SK-N-MC (cell line): ENCODE results near the gene TRMT1.
A peak's percentile ranks its signal among the peaks of the same experiment; 100 is the strongest.

Experiments used
- DNase-seq: peaks from one replicate; pipeline ENCODE4 v3.0.0-alpha.2; 2011; ENCODE audit warnings: low read depth, low spot score
- H3K27ac ChIP-seq: fragments of 200-600 bp; sonication (generic); 2 replicates; pipeline ENCODE4 v1.5.1; 2016; ENCODE audit warnings: mixed run types
- H3K36me3 ChIP-seq: fragments of 200-600 bp; sonication (generic); 2 replicates; pipeline ENCODE4 v1.6.1; 2017; ENCODE audit warnings: antibody characterized with exemption, low read length, mixed read lengths; ENCODE audit not compliant: insufficient read depth
- H3K4me3 ChIP-seq: fragments of 200-600 bp; sonication (generic); 2 replicates; pipeline ENCODE4 v1.5.1; 2016
- H3K9ac ChIP-seq: fragments of 200-600 bp; sonication (generic); 2 replicates; pipeline ENCODE4 v1.8.0; 2017; ENCODE audit warnings: mixed run types, mixed read lengths; ENCODE audit not compliant: insufficient read length
- H3K9me3 ChIP-seq: fragments of 200-600 bp; sonication (generic); 2 replicates; pipeline ENCODE4 v1.6.1; 2017; ENCODE audit warnings: low read depth, mild to moderate bottlenecking, antibody characterized with exemption, low read length, moderate library complexity, mixed read lengths
- EZH2 ChIP-seq: fragments of 200-600 bp; sonication (generic); IDR thresholded peaks from one replicate; pipeline ENCODE4 v1.6.1; 2017; ENCODE audit warnings: antibody characterized with exemption
- FOXP2 ChIP-seq: optimal IDR thresholded peaks from 2 replicates; pipeline ENCODE3; 2011; ENCODE audit warnings: mild to moderate bottlenecking, moderate library complexity; ENCODE audit not compliant: insufficient read depth; ENCODE audit errors: extremely low read length, control extremely low read depth
- POLR2AphosphoS5 ChIP-seq: IDR thresholded peaks from 2 replicates; pipeline ENCODE4 v1.6.1; 2012; ENCODE audit warnings: mild to moderate bottlenecking, low read depth, low read length, borderline replicate concordance

TRMT1 gene

GRCh38 chr19:13129384-13129783 is 12.8 kb upstream of the TRMT1 start:
- no peak for TF ChIP-seq POLR2AphosphoS5
- TF ChIP-seq EZH2 = no peak
- H3K9ac ChIP-seq = no peak overlapping the region

GRCh38 chr19:13128583-13128982 is 12.0 kb upstream of the TRMT1 start:
- Histone ChIP-seq H3K27ac (no peak overlapping the region), H3K4me3 (no peak overlapping the region), H3K9me3 (no peaks in the 10 kb centered on the region), H3K9ac (no peak overlapping the region), H3K36me3 (peaks cover 6% of the 10 kb centered on the region; the same call in 1 of the 2 replicates)
- TF ChIP-seq POLR2AphosphoS5 = no peak
- no peak for DNase-seq

More at GRCh38 chr19:13129384-13129783, 12.8 kb upstream of the TRMT1 start:
- H3K9me3 ChIP-seq = no peaks in the 10 kb centered on the region
- peaks cover 6% of the 10 kb centered on the region; the same call in 1 of the 2 replicates for H3K36me3 ChIP-seq
- H3K27ac ChIP-seq = no peak overlapping the region
- H3K4me3 ChIP-seq = no peak overlapping the region
- DNase-seq = no peak

DNA sequence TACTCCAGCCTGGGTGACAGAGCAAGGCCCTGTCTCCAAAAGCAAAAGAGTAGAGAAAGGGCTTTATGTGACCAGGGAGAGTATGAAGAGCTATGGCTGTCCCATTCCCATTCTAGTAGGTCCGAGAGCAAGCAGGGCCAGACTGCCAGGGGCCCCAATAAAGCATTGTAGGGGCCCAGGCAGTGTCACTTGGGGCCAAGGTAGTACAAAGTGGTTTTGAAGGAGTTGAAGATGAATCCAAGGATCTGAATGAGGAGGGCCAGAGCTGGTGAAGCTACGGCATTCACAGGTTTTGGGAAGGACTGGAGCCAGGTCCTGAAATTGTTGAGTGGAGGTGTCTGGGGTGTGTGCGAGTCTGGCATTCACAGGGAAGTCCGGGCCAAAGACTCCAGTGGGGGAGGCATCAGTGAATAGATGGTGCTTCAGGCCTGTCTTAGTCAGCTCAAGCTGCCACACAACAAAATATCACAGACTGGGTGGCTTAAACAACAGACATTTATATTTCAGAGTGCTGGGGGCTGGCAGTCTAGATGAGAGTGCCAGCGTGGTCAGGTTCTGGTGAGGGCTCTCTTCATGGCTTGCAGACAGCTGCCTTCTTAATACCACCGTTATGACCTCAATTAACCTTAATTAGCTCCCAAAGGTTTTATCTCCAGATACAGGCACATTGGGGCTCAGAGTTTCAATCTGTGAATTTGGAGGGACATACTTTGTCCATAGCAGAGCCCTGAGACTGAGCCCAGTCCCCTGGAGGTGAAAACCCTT is 11.5 kb upstream of the TRMT1 start:
- TF ChIP-seq EZH2 = no peak
- no peak for TF ChIP-seq FOXP2
- TF ChIP-seq POLR2AphosphoS5 = no peak
- Histone ChIP-seq H3K36me3 (peaks cover 6% of the 10 kb centered on the region; the same call in 1 of the 2 replicates), H3K4me3 (no peak overlapping the region), H3K27ac (no peak overlapping the region), H3K9ac (no peak overlapping the region), H3K9me3 (no peaks in the 10 kb centered on the region)
- DNase-seq = no peak

GRCh38 chr19:13127051-13127450 is 10.5 kb upstream of the TRMT1 start:
- H3K9me3 ChIP-seq = no peaks in the 10 kb centered on the region
- TF ChIP-seq FOXP2 (no peak), POLR2AphosphoS5 (no peak), EZH2 (no peak)
- H3K36me3 ChIP-seq = peaks cover 6% of the 10 kb centered on the region; the same call in 1 of the 2 replicates
- H3K27ac ChIP-seq = no peak overlapping the region
- no peak overlapping the region for H3K4me3 ChIP-seq
- no peak overlapping the region for H3K9ac ChIP-seq
- DNase-seq = no peak

- TF ChIP-seq FOXP2 = no peak
- TF ChIP-seq POLR2AphosphoS5 = no peak
- no peak for TF ChIP-seq EZH2
- no peaks in the 10 kb centered on the region for H3K9me3 ChIP-seq
- H3K9ac ChIP-seq = no peak overlapping the region
- H3K4me3 ChIP-seq = no peak overlapping the region
- H3K36me3 ChIP-seq = peaks cover 10% of the 10 kb centered on the region; the same call in 1 of the 2 replicates
- H3K27ac ChIP-seq = no peak overlapping the region
- DNase-seq = no peak
Measured at GRCh38 chr19:13122980-13123957, 6.7 kb upstream of the TRMT1 start.

- Histone ChIP-seq H3K9me3 (no peaks in the 10 kb centered on the region), H3K36me3 (peaks cover 10% of the 10 kb centered on the region; the same call in 1 of the 2 replicates), H3K9ac (no peak overlapping the region), H3K4me3 (no peak overlapping the region), H3K27ac (no peak overlapping the region)
- DNase-seq = no peak
- no peak for TF ChIP-seq POLR2AphosphoS5
- TF ChIP-seq EZH2 = no peak
- no peak for TF ChIP-seq FOXP2
Measured at GRCh38 chr19:13122275-13122878, 5.8 kb upstream of the TRMT1 start.

DNA sequence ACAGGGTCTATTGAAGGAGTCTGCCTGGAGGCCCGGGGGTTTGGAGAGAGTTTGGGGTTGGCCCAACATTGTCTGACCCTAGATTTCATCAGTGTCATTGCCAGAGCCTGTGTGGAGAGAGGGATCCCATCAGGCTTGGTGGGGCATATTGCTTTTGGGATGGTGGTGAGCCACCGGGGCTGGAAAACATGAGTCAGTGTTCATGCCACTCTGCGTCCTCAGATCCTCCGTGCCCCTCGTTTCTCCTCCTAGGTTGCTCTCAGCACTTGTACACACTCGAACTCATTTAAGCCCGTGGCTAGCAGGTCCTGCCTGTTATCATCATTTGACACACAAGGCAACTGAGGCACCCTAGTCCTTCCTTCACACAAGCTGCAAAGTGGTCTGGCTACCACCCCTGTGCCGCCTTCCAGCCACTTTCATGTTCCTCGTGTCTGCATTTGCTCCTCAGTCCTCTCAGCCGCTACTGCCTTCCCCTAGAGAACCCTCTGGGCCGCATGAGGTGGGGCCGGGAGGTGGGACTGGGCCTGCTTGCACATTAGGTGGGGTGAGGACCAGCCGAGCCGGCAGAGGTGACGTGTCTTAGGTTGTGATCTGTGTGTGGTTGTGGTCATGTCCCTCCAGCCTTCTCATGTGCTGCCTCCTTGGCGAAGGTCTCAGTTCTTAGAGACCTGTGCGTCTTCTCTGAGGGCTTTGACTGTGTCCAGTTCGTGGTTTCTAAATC is 5.2 kb upstream of the TRMT1 start:
- no peak for TF ChIP-seq POLR2AphosphoS5
- no peak for TF ChIP-seq FOXP2
- no peak for TF ChIP-seq EZH2
- H3K27ac ChIP-seq = peak overlapping the region; percentile 79
- H3K36me3 ChIP-seq = peaks cover 10% of the 10 kb centered on the region; the same call in 1 of the 2 replicates
- no peaks in the 10 kb centered on the region for H3K9me3 ChIP-seq
- peak overlapping the region; percentile 92; the same call in 1 of the 2 replicates for H3K4me3 ChIP-seq
- DNase-seq = no peak
- H3K9ac ChIP-seq = no peak overlapping the region
